Inflammatory macrophage treated with lipopolysaccharide for 1 hour (primary cell): Measurements from ENCODE around the gene TARS1.

Experiments used
- DNase-seq, 2 donors: peaks; one replicate each; pipeline ENCODE4 v3.0.0-alpha.2; 2020 to 2022

TARS1 gene

DNA sequence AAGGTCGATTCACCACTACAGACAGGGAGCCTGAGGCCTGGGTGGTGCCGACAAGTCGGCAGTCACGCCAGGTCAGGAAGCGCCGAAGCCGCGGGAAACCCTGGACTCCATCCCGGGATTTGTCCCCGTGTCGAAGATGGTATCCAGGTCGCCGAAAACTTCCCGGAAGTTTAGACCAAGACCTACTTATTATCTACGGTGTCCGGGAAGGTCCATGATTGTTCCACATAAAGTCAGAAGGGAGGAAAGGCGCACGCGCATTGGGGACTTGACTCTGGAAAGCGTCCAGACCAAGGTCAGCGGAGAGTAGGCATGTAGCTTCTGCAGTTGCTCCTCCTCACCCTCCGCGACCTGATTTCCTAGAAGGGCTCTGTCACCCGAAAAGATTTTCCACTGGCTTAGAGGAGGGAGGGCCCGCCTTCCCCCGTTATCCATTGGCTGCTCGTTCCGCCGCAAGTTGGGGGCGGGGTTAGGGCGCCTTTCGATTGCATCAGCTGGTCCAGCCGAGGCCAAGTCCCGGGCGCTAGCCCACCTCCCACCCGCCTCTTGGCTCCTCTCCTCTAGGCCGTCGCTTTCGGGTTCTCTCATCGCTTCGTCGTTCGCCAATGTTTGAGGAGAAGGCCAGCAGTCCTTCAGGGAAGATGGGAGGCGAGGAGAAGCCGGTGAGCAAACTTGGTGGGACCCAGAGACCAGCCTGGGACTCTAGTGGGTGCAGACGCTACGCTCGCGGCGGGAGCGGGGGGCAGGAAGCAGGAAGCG lies at the start of gene TARS1:
Gene TARS1 (plus strand): TSS at position 484 of the 759 bp plus-strand sequence. CDS start 122 bp downstream, at position 606.
- peak; percentile 99 to 100 for DNase-seq

DNA sequence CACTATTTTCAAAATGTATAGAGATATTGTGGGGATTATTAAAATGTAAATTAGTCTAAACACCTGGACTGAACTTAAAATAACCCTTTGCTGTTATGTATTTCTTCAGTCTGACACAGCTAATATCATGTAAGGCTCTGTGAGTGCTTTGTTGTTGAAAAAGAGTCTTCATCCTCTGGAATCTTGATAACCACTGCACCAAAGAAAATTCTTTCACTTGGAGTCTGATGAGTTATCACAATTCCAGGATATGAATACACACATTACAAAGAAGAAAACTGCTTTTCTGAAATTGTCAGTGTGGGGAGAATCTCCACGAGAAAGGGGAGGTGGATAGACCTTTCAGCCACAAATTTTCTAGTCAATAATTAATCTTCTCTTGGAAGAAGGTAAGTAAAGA lies 42.3 kb upstream of the TARS1 start:
- no peak for DNase-seq

- DNase-seq, result no peak
These were observed 40.1 kb upstream of the TARS1 start for GRCh38 chr5:33400675-33401074.

GRCh38 chr5:33401482-33402390 lies 39.0 kb upstream of the TARS1 start:
- DNase-seq, result no peak

GRCh38 chr5:33403187-33403586 lies 37.6 kb upstream of the TARS1 start:
- no peak for DNase-seq

GRCh38 chr5:33408816-33409215 lies 31.9 kb upstream of the TARS1 start:
- DNase-seq, result no peak

DNA sequence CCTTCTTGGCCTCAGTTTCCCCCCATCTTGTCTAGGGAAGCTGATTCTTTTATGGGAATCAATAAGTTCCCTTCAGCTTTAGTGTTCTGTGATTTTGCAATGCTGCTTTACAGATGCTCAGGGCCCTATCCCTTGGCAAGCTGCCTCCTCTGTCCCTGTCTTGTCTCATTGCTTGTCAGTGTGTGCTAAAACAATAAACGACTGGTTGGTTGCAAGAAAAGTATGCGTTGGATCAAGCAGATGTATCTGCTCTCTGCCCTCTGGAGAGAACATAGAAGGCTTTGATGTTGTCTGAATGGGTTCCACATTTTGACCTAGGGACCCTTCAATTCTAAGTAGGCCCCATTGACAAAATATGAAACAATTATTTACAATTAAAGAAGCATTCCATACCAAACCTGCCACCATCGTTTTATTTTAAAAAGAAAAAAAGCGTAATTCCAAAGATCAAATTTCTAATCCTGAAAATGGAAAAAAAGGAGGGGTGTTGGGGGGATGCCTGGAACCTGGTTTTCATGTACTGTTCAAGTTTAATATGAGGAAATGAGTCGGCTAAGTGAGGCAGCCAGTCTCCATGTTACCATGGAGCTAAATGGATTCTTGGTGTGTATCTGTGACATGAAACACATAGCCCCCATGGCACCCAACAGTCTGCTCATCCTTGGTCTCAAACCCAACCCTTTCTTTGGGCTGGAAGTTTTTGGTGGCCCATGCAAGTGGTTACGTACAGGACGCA lies 31.2 kb upstream of the TARS1 start:
- DNase-seq, result no peak

DNA sequence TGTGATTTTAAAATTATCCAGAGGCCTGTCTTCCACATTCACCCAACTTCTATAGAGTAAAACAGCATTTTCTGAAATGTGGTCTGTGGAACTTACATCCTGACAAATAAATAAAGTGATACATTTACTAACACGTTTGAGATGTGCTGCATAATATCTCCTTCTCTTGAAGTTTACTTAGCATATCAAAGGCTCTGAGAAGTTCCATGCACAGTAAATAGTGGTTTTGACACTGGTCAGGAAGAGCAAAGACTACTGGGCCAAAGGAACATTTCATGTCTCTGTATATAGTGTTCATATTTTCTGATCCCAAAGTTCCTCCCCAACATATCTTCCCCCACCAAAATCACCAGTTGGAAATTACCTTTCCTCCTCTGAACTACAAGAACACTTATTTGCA lies 30.5 kb upstream of the TARS1 start:
- DNase-seq, result no peak

DNA sequence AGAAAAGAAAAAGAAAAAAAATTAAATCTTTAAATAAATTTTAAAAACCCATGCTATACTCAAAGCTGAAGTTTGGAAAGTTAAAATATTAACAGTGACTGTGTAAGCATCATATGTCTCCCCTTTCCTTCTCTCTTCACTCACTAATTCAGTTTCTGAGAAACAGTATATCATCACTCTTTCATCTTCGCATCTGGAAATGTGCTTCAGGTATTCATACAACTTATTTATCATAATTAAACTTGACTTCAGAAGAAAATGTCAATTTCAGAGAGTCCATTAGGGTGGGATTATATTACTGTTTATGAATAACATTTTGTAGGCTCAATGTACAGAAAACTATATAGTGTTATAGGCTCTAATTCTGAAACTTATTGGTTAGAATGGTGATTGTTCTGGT lies 29.3 kb upstream of the TARS1 start:
- DNase-seq, result no peak

- DNase-seq, result no peak
These were observed 24.9 kb upstream of the TARS1 start for GRCh38 chr5:33415811-33416354.

GRCh38 chr5:33417632-33418031 lies 23.1 kb upstream of the TARS1 start:
- DNase-seq, result no peak

DNA sequence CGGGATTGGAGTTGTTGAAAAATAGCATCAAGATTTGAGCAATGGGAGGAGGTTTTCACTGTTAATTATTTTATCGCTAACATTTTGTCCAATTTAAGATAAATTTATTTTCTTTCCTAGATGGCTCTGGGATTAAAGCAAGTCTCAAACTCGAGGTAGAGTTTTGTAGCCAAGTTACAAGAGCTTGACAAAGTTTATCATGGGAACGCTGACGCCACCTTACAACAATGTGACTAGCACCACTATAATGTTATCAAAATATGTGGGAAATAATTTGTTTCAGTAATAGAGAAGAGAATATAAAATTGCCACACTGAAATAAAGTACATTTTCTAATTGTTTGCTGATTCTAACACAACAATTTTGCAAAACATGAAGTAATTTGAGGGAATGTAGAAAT lies 19.8 kb upstream of the TARS1 start:
- no peak for DNase-seq

DNA sequence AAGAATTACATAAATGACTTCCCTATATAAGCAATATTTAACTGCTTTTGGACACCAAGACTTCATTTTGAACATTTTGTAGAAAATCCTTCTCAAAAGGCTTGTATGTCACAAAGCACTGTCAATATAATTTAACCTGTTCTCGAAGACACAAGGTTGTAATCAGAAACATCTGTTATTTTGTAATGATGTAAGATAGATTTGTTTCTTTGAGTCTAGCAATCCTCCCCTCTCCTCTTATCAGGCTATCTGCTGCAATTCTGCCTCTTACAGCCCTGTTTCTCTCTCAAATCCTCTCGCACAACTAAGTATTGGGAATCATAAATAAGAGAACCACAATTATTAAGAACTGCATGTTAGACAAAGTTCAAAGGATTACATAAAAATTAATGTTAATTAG lies 18.6 kb upstream of the TARS1 start:
- DNase-seq, result no peak

- peak; percentile 9 to 28 for DNase-seq
These were observed 17.6 kb upstream of the TARS1 start for GRCh38 chr5:33423018-33423630.

DNA sequence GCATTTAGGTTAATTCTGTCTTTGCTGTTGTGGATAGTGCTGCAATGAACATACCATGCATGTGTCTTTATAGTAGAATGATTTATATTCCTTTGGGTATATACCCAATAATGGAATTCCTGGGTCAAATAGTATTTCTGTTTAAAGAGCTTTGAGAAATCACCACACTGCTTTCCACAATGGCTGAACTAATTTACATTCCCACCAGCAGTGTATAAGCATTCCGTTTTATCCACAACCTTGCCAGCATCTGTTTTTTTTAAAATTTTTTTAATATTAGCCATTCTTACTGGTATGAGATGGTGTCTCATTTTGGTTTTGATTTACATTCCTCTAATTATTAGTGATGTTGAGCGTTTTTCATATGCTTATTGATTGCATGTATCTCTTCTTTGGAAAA lies 15.5 kb upstream of the TARS1 start:
- no peak for DNase-seq

GRCh38 chr5:33430983-33431382 lies 9.8 kb upstream of the TARS1 start:
- no peak for DNase-seq

DNA sequence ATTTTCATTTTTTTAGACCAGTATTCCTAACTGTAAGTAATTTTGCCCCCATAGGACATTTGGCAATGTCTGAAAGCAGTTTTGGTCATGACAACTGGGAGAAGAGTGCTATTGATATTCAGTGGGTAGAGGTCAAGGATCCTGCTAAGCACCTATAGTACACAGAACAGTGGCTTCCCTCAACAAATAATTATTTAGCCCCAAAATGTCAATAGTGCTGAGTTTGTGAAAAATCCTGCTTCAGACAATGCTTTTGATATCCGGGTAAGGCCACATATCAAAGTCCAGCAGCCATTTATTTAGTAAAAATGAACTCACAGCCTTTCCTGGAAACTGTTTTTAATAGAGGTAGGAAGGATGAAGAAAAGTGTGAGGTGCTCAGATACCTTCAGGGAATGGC lies 8.1 kb upstream of the TARS1 start:
- DNase-seq, result no peak

- peak; percentile 15 to 29 for DNase-seq
These were observed 7.2 kb upstream of the TARS1 start for GRCh38 chr5:33433303-33434240.

GRCh38 chr5:33435893-33436490 lies 4.8 kb upstream of the TARS1 start:
- DNase-seq, result peak; percentile 60 to 87

DNA sequence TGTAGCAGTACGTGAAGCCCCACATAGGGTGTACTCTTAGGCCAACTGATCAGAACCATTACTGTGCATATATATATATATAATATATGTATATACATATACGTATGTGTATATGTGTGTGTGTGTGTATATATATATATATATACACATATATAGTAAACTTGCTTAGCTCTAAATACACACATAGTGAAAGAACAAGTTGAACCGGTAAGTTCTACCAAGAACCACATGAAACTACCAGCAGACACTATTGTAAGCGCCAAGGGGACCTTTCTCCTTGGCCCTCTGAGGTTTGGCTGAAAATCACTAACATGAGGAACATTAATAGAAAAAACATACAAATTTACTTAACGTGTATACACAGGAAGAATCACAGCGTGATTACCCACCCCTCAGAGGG lies 1.8 kb upstream of the TARS1 start:
- no peak for DNase-seq

DNA sequence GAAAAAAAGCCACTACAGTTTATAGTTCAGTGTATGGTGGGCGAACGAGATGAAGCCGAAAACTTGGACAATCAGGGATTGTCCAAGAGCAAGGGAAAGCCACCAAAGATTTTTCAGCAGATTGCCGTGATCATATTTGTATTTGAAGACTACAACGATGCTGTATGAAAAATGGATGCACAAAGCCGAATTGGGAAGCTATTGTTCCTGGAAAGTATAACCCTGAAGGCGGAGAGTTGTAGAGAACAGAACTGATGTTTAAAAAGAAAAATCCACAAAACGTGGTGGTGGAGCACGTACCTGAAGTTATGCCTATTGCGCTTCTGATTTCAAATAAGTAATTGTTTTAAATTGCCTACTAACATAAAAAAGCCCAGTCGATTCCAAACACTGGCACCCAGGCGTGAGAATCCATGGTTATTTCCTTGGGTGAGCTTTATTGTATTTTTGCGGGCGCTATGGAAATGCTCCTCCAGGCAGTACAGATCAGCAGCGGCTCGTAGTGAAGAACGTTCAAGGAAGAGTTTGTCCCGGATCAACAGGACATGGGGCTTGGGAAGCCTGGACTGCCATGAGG lies 772 bp upstream of the TARS1 start:
- peak; percentile 2 to 13 for DNase-seq
